Measurements from ENCODE around the gene SLC39A6. TPM values are rescaled to one million over a fixed set of nuclear protein-coding genes. Genes with fewer than 3 reads are reported as not detected.

SLC39A6 gene
- total and polyA plus RNA-seq, 2 of the 13 experiments (the other 11 are each of a cell fraction or from before 2014, with no cell fraction given): 41.7 to 59.2 TPM

- TF ChIP-seq AFF4 (CRISPR knock-in tag; IDR thresholded peaks at IDR 0.05): 0 out of 2 replicates have a peak, but pooled peaks have one; percentile 78
- no peak for TF ChIP-seq GRHL1 (CRISPR knock-in tag; conservative IDR thresholded peaks at IDR 0.05)
- TF ChIP-seq HNF4A (CRISPR knock-in tag; IDR thresholded peaks at IDR 0.05): peak; percentile 61; the same call in 1 of the 2 replicates
- no peak; the same call in none of the 2 replicates for TF ChIP-seq ESRRA (CRISPR knock-in tag; IDR thresholded peaks at IDR 0.05; ENCODE audit: low read depth)
- no peak for TF ChIP-seq ZBTB2 (CRISPR knock-in tag; IDR thresholded peaks at IDR 0.05; ENCODE audit: low read depth)
- TF ChIP-seq NRL (CRISPR knock-in tag; IDR thresholded peaks at IDR 0.05; ENCODE audit: borderline replicate concordance): peak; percentile 86
- TF ChIP-seq ZNF230 (CRISPR knock-in tag; IDR thresholded peaks at IDR 0.05): peak; percentile 89; the same call in 1 of the 2 replicates
- TF ChIP-seq GLI4 (CRISPR knock-in tag; IDR thresholded peaks at IDR 0.05; ENCODE audit: borderline replicate concordance): peak; percentile 98; the same call in 1 of the 2 replicates
- peak; percentile 71 for TF ChIP-seq ZC3H13 (CRISPR knock-in tag; IDR thresholded peaks at IDR 0.05)
- TF ChIP-seq ZSCAN20 (CRISPR knock-in tag; IDR thresholded peaks at IDR 0.05; ENCODE audit: borderline replicate concordance): peak; percentile 95
- peak; percentile 82; the same call in 1 of the 2 replicates for TF ChIP-seq NR0B2 (CRISPR knock-in tag; IDR thresholded peaks at IDR 0.05)
- no peak for TF ChIP-seq ZNF577 (CRISPR knock-in tag; IDR thresholded peaks at IDR 0.05; ENCODE audit: borderline replicate concordance, low read depth)
- peak; percentile 89; the same call in 1 of the 2 replicates for TF ChIP-seq BRF2 (CRISPR knock-in tag; IDR thresholded peaks at IDR 0.05)
- peak; percentile 87 for TF ChIP-seq THAP9 (CRISPR knock-in tag; IDR thresholded peaks at IDR 0.05; ENCODE audit: borderline replicate concordance)
- no peak; the same call in 1 of the 2 replicates for TF ChIP-seq ZNF451 (CRISPR knock-in tag; IDR thresholded peaks at IDR 0.05)
Measured at GRCh38 chr18:36129300-36130038, at the start of gene SLC39A6, which contains the start of gene ELP2 (continued).
